Epithelial cell of esophagus (primary cell): ENCODE measurements around the gene RNF144B.

Experiments used
- DNase-seq: peaks from one replicate; pipeline ENCODE4 v3.0.0; 2010; ENCODE audit warnings: low read depth
- H3K4me3 ChIP-seq: 2 replicates; pipeline ENCODE4 v1.5.1; 2011; ENCODE audit warnings: mild to moderate bottlenecking, low read length, control low read depth
- CTCF ChIP-seq: IDR thresholded peaks from 2 replicates; pipeline ENCODE4 v1.5.1; 2011; ENCODE audit warnings: low read depth, mild to moderate bottlenecking, low read length, control low read depth, inconsistent platforms; ENCODE audit not compliant: insufficient read depth; ENCODE audit errors: missing control alignments

The RNF144B gene

GRCh38 chr6:18467741-18468502, 80.8 kb downstream of the RNF144B start:
- no peak for DNase-seq
- no peak for TF ChIP-seq CTCF
- H3K4me3 ChIP-seq: no peak overlapping the region

- DNase-seq: no peak
- TF ChIP-seq CTCF: no peak
- H3K4me3 ChIP-seq: no peak overlapping the region
Measured at GRCh38 chr6:18468503-18468843, 81.3 kb downstream of the RNF144B start.

GRCh38 chr6:18469536-18469935, 82.4 kb downstream of the RNF144B start:
- no peak overlapping the region for H3K4me3 ChIP-seq
- no peak for TF ChIP-seq CTCF
- DNase-seq: no peak

GRCh38 chr6:18471232-18471964, 84.2 kb downstream of the RNF144B start:
- no peak for TF ChIP-seq CTCF
- H3K4me3 ChIP-seq: no peak overlapping the region
- DNase-seq: no peak

- TF ChIP-seq CTCF: no peak
- no peak for DNase-seq
- no peak overlapping the region for H3K4me3 ChIP-seq
Measured at GRCh38 chr6:18472941-18473340, 85.8 kb downstream of the RNF144B start.

- TF ChIP-seq CTCF: no peak
- H3K4me3 ChIP-seq: no peak overlapping the region
- DNase-seq: no peak
Measured at GRCh38 chr6:18473755-18474154, 86.6 kb downstream of the RNF144B start.
